Skin epidermis (tissue), 12 donors: ENCODE data around the gene ARHGEF16.

Experiments
- H3K27ac ChIP-seq, 21 experiments: fragments of 200-600 bp; sonication (generic) in 11 of 21; one replicate each; pipeline ENCODE4 v1.5.0; 2020; ENCODE audit warnings: mild to moderate bottlenecking in 3 of 21, inconsistent platforms in 2 of 21, moderate library complexity in 2 of 21
- H3K4me3 ChIP-seq, 7 experiments: fragments of 200-600 bp; sonication (generic) in 2 of 7; one replicate each; pipeline ENCODE4 v1.5.0; 2020; ENCODE audit warnings: inconsistent platforms in 2 of 7, mild to moderate bottlenecking in 2 of 7, moderate library complexity in 1 of 7

The ARHGEF16 gene

DNA sequence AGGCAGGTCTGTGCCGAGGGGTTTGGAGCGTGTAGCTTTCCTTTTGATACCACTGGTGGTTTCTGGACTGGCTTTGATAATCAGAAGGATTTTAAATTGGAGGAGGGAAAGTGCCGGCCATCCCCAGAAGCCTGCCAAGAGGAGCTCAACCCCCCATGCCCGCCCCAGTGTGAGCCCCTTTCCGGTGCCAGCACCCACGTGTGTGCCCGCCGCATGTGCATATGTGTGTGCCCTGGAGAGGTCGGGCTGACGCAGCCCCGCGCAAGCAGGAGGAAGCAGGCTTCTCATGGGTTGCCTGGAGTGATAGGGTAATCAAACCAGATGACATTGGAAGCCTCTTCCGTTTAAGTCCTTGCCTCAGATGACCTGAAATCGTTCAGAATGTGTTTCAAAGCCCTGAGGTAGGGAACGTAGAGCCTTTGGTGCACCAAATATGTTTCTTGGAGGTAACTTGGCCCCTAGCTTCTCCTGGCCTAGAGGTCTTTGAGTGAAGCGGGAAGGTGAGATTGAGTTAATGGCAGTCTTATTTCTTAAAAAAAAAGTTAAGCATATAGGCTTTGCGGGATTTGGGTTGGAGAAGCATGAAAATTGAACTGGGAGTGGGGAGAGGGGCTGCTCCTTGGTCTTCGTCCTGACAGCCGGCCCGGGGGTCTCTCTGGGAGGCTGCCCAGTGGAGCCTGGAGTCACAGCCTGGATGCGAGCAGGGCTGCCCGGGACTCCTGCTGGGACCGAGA lies 34.1 kb upstream of the ARHGEF16 start:
- Histone ChIP-seq H3K4me3 (no peak overlapping the region), H3K27ac (no peak overlapping the region)

DNA sequence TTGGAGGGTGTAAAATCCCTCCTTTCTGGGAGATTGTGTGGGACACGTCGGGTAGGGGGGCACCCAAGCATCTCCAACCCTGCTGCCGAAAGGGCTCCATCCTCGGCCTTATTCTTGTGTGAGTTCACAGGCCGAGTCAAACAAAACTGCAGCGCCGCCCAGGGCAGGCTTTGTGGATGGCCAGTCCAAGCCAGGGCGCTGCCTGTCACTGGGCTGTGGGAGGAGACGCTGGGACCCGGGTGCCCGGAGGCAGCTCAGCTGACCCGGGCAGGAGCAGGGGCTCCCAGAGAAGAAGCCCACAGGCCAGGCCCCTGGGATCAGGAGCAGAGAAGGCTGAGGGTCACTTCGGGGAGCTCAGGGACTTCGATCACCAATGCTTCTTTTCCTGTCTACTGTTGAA lies 31.8 kb upstream of the ARHGEF16 start:
- Histone ChIP-seq H3K4me3 (no peak overlapping the region), H3K27ac (no peak overlapping the region)

DNA sequence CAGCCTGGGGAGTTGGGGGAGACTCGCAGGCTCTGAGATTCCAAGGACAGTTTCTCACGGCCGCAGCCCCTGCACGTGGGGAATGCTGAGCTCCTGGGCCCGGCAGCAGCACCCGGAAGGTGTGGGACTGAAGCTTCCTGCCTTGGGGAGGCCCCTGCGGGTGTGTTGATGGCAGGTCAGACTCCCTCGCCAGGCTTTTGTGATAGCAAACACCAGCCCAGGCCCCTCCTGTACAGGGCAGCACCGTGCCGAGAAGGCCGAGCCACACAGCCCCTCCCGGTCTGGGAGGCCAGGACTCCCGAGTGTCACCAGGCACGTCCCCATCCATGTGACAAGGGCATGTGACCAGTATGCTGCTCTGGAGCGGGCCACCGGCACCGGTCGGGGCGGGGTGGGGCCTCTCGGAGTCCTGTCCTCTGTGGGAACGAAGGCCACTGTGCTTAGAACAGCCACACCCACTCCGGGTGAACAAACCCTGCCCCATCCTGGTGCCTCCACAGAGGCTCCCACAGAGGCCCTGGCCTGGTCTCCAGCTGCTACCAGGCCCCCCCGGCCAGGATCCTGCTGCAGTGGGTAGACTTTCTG lies 31.1 kb upstream of the ARHGEF16 start:
- no peak overlapping the region for H3K27ac ChIP-seq

DNA sequence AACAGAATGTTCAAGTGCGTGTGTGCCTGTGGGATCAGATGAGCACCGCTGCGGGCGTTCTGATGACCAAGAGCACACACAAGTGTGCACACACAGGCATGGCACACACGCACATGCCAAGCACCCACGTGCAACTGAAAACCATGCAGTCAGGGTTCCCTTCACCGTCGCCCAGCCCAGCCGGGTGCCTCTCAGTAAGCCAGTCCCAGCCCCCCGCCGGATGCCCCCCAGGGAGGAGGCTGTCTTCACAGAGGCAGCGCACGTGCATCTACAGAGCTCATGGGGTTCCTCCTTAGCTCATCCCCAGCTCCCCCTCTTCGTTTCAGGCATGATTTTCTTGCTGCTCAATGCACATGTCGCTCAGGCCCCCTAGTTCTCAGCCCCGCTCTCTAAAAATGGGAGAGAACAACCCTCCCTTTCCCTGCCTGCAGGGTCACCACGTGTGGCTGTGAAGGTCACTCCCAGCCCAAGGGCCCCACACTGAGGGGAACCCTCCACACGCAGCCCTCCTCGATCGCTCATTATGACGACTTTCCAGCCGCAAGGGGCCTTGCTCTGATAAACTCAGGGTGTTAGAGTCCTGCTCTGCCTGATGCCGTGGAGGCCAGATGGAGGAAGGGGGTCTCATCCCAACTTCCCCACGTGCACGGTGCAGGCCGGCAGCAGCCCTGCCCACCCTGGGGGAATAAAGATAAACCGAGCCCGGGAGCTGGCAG lies 30.4 kb upstream of the ARHGEF16 start:
- Histone ChIP-seq H3K27ac (no peak overlapping the region), H3K4me3 (no peak overlapping the region)

More for the DNA sequence above, 31.1 kb upstream of the ARHGEF16 start:
- no peak overlapping the region for H3K4me3 ChIP-seq

DNA sequence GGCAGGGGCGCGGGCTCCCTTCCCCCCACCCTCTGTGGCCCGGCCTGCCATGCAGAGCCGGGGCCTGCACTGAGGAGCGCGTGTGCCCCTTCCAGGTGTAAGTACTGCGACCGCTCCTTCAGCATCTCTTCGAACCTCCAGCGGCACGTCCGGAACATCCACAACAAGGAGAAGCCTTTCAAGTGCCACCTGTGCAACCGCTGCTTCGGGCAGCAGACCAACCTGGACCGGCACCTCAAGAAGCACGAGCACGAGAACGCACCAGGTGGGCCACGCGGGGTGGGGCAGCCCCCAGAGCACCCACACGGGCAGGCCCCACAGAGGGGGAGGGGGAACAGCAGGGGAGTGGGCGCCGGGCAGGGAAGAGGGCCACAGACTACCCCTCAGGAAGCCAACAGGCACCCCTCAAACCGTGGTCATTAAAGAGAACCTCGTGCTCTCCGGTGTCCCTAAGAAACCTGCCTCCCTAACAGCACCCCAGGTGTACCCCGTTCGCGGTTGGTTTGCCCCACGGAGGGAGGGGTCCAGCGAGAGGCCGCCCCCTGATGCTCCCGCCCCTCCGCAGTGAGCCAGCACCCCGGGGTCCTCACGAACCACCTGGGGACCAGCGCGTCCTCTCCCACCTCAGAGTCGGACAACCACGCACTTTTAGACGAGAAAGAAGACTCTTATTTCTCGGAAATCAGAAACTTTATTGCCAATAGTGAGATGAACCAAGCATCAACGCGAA lies 28.8 kb upstream of the ARHGEF16 start:
- H3K27ac ChIP-seq: no peak overlapping the region
- H3K4me3 ChIP-seq: no peak overlapping the region

DNA sequence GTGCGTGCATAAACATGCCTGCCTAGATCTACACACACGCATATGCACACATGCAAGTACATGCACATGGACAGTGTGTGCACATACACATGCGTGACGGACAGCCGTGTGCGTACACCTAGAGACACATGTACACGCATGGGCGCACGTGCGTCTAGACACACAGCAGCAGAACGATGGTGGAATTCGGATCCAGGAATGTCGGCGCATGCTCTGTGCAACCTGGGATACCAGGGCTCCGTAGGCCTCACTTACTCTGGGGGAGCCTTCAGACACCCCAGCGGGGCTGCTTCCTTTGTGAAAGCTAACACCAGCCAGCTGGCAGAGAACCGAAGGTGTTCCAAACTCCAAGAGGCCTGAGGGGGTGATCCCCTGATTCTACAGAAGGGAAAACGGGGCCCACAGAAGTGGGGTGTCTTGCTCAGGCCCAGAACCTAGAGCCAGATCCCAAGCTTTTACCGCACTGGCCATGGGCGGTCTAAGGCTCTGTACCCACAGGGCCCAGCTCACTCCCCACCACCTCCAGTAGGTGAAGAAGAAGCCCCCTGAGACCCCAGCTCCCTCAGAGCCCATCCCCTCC lies 27.4 kb upstream of the ARHGEF16 start:
- Histone ChIP-seq H3K27ac (no peak overlapping the region), H3K4me3 (no peak overlapping the region)

DNA sequence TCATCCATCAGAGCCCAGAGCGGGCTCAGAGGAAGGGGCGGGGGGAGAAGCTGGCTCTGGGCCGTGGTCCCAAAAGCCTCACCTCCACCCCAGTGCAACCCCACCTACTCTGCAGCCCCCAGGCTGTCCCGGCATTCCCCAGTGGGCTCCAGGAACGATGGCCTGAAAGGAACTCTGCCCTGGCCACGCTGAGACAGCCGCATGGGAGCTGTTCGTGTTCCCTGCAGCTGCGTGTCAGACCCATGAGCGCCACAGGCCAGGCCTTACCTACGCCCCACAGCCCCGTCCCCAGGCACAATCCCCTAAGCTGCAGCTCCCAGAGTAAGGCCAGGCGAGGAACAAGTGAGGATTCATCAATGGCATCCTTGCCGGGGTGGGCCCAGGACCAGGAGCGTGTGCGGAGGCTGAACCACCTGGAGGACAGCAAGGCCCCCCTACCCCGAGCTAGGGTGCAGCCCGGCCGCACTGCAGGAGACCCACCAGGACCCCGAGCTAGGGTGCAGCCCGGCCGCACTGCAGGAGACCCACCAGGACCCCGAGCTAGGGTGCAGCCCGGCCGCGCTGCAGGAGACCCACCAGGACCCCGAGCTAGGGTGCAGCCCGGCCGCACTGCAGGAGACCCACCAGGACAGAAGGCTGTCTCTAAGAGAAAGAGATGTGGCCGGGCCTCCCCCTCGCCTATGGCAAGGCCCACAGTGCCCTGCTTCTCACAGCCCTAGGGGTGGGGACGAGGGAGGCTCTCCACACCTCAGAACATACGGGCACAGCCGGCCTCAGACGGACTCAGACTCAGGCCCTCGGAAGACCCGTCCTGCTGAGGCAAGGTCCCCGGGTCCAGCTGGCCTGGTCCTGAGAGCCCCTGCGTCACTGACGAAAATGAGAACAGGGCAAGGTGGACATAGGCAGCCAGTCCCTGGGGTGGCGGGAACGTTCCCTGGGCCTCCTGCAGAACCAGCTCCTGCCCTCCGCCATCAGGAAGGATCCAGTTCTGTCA lies 26.5 kb upstream of the ARHGEF16 start:
- H3K27ac ChIP-seq: no peak overlapping the region

DNA sequence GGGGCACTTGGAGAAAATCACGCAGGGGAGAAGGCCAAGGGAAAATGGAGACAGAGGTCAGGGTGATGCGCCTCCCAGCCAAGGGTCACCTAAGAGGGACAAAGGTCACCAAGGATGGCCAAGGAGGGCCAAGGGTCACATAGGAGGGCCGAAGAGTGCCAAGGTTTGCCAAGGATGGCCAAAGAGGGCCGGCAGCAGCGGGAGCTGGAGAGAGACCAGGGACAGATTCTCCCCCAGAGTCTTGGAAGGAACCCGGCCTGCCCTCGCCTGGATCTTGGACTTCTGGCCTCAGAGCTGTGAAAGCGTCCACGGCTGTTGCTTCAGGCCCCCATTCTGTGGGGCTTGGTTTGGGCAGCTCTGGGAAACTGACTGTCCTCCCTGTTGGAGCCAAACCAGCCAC lies 25.6 kb upstream of the ARHGEF16 start:
- Histone ChIP-seq H3K4me3 (no peak overlapping the region), H3K27ac (no peak overlapping the region)

More for the DNA sequence above, 26.5 kb upstream of the ARHGEF16 start:
- no peak overlapping the region for H3K4me3 ChIP-seq

DNA sequence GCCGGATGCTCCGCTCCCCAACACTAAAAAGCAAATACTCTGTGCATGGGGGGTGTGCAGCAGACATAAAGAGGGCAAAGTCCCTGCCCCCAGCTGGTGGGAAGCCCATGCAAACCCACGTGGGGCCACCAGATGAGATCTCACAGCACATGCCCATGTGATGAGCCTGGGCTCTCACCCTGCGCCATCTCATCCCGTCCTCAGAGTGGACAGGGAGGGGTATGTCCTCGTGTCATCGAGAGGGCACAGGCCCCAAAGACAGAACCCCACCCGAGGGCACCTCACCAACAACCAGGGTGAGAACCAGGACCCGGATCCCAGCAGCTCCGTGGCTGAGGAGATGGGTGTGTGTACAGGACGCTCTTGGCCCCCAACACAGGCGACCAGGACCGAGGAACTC lies 25.1 kb upstream of the ARHGEF16 start:
- H3K27ac ChIP-seq: no peak overlapping the region

DNA sequence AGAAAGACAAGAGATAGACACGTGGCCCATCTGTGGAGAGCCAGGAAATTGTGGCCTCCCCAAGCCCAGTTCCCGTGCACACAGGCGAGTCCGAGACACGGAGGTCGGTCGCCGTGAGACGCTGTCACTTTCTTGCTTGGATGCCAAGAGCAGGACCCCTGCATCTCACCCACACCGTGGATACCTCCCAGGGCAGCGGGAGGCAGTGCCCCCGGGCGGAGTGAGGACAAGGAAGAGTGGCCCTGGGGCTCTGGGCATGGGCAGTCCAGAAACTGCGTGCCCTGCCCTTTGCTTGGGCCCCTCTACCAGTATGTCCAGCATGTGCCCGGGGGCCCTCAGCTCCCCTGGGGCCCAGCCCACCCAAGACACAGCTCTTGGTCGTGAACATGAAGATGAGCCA lies 24.7 kb upstream of the ARHGEF16 start:
- Histone ChIP-seq H3K4me3 (no peak overlapping the region), H3K27ac (no peak overlapping the region)

More for the DNA sequence above, 25.1 kb upstream of the ARHGEF16 start:
- no peak overlapping the region for H3K4me3 ChIP-seq

DNA sequence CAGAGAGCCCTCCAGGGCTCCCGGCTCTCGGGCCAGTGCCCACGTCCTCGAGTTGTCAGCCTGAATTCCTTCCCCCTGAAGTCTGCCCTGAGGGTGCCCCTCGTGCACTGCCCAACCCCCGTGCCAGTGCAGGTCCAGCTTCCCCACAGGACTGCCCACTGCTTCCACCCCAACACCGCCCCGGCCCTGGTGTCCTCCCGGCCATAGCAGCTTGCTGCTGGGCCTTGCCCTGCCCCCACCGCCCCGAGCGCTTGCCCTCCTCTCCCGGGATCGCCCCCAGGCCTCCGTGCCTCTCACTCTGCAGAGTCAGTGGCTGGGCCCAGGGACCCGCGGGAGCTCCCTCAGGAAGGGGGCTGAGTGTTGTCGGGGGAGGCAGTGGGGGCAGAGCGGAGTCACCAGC lies 24.1 kb upstream of the ARHGEF16 start:
- H3K27ac ChIP-seq: no peak overlapping the region
- H3K4me3 ChIP-seq: no peak overlapping the region

DNA sequence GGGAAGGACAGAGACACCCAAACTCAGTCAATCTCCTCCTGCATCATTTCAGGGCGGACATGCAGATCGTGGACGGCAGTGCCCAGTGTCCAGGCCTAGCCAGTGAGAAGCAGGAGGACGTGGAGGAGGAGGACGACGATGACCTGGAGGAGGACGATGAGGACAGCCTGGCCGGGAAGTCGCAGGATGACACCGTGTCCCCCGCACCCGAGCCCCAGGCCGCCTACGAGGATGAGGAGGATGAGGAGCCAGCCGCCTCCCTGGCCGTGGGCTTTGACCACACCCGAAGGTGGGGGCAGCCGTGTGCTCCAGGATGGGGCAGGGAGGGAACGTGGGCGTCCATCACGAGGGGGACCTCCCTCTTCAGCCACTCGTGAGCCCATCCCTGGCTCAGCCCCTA lies 23.6 kb upstream of the ARHGEF16 start:
- no peak overlapping the region for H3K4me3 ChIP-seq
- no peak overlapping the region for H3K27ac ChIP-seq

DNA sequence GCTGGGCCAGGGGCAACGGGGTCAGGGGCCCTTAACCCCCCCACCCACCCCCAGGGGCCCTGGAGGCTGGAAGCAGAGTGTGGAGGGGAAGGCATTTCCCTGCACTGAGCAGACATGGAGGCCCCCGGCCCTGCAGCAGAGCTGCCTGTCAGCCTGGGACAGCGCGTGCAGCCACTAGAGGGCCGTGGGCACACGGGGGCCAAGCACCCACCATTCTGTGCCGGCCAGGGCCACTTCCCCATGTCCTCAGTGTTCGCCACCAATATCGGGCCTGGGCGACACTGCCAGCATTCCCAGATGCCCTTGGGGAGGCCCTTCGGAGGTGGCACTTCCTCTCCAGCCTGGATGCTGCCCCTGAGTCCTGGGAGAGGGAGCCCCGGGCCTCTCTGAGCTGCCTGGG lies 23.2 kb upstream of the ARHGEF16 start:
- Histone ChIP-seq H3K27ac (no peak overlapping the region), H3K4me3 (no peak overlapping the region)

DNA sequence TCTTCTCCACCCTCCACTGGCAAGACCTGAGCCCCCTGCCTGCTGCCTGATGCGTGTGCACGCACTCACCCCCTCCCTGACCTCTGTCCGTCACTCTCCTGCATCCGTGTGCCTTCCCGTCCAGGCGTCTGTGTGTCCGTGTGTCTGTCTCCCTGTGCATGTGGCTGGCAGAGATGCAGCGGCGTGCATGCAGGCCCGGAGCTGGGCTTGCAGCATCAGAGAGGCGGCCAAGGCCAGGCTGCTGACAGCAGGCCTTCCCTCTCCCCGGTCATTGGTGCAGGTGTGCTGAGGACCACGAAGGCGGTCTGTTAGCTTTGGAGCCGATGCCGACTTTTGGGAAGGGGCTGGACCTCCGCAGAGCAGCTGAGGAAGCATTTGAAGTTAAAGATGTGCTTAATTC lies 22.8 kb upstream of the ARHGEF16 start:
- Histone ChIP-seq H3K27ac (no peak overlapping the region), H3K4me3 (no peak overlapping the region)

DNA sequence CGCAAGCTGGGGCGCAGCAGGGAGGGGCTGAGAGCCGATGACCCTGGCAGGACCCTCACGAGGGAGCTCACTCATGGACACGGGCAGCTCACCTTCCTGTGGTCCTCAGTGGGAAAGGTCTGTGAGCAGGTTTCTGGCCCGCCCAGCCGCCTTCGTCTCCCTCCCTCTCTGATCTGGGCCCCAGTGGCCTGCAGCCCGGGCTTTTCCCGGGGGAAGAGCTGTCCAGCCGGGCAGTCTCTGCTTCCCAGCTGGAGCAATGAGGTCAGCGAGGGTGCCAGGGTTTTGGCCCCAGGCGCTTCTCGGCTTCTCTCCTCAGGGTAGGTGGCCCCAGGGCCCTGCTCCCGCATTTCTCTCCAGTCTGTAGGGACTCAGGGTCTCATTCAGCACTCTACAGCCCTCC lies 22.2 kb upstream of the ARHGEF16 start:
- Histone ChIP-seq H3K27ac (no peak overlapping the region), H3K4me3 (no peak overlapping the region)

DNA sequence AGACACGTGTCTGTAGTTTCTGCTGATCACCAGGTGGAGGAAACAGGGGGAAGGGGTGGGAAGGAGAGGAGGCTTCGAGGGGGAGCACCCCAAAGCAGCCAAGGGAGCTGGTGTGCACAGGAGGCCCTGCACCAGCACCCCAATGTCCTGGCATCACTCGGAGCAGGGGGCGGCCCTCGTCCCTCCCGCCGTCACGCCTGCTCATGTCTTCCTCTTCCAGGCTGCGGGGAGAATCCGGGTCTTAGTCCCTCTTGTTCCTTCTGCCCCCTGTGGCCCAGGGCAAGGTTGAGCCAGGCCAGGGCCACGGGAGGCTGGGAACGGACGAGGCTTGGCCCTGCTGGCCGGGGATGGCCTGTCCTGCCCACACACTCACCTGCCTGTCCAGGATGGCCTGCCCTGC lies 21.4 kb upstream of the ARHGEF16 start:
- no peak overlapping the region for H3K27ac ChIP-seq
- H3K4me3 ChIP-seq: no peak overlapping the region

DNA sequence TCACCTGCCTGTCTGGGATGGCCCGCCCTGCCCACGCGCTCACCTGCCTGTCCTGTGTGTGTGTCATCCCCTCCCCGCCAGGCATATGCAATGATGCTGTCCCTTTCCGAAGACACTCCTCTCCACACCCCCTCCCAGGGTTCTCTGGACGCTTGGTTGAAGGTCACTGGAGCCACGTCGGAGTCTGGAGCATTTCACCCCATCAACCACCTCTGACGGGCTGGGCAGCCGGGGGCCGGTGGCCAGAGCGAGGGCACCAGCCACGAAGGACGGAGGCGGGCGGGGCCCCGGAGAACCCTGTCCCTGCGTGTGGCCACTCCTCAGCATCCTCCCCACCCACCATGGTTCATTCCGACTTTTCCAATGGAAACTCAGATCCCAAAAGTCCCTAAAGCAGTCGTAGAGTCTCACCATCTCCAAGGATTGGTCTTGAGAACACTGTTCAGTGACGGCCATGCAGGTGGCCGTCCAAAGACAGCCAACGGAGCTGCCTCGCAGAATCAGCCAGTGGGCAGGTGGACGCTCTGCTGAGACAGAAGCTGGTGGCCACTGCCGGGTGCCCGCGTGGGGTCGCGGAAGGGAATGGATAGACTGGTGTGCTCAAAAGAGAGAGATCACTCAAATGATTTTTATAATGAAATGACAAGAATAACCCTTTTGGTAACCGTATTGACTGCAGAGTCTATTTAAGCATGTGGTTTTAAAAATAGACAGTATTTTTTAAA lies 20.7 kb upstream of the ARHGEF16 start:
- Histone ChIP-seq H3K27ac (no peak overlapping the region), H3K4me3 (no peak overlapping the region)

DNA sequence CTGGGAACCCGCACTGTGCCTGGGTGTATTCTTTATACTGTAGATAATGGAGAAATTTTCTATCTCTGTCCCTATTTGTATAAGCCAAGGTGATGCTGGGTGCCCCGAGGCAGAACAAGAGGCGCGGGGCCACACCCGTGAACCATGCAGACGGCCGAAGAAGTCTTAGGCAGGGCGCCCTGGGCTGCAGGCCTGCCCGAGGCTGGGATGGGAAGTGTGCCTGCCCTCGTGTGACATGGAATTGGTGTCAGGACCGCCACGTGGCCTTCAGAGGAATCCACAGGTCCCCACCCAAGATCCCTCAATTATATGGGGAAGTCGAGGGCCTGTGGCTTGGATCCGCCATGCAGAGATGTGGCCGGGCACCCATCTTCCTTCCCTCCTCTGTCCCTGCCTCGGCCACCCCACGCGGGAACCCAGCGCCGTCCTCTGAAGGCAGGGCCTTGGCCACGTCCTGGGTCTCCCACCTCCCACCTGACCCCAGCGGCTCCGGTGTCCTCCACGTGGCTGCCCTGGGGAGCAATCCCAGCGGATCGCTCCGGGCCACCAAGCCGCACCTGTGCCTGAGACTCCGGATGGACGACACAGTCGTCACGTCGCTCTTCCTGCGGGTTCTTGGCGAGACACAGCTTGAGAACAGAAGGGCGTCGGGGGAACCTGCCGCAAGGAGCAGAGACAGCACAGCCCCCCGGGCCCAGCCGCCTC lies 19.9 kb upstream of the ARHGEF16 start:
- no peak overlapping the region for H3K27ac ChIP-seq

More for the DNA sequence above, 19.9 kb upstream of the ARHGEF16 start:
- H3K4me3 ChIP-seq: no peak overlapping the region
